ENCODE data around the gene STING1. TPM values are rescaled to one million over a fixed set of nuclear protein-coding genes. Genes with fewer than 3 reads are reported as not detected.
A peak's percentile ranks its signal among the peaks of the same experiment; 100 is the strongest.
"Not testable (repeated sequence)": the region's sequence is repeated elsewhere in the genome, so short reads cannot be mapped to it uniquely, and the experiment has no call there.

STING1 gene
- total RNA-seq, 1 experiment from 2014 or later: 1.6 TPM

GRCh38 chr5:139481580-139482049, 943 bp downstream of the STING1 start:
- peak overlapping the region; percentile 53; the same call in 1 of the 2 replicates for H3K27ac Mint-ChIP-seq
- no peaks in the 10 kb centered on the region for H3K9me3 Mint-ChIP-seq
- POLR2A ChIA-PET: interaction anchor here (0.6 to 1.2 kb wide), 3 partner anchors 9 to 42 kb away, joined by 3 read pairs; partner anchors contain the start of gene DNAJC18
- CTCF ChIA-PET: interaction anchor here (1.0 to 1.8 kb wide), 6 partner anchors 23 to 284 kb away, joined by 3 to 15 read pairs (median 4); no protein-coding TSS in a partner anchor
- ATAC-seq (peak; percentile 40), DNase-seq (ENCODE audit: low spot score) (no peak)
- no peak overlapping the region for H3K4me3 Mint-ChIP-seq
- no peaks in the 10 kb centered on the region for H3K27me3 Mint-ChIP-seq (ENCODE audit: low read depth)
- H3K36me3 Mint-ChIP-seq: no peaks in the 10 kb centered on the region
- no peak for TF ChIP-seq PRRX2 (CRISPR knock-in tag; IDR thresholded peaks at IDR 0.05)
- peaks cover 18% of the 10 kb centered on the region for H3K4me1 Mint-ChIP-seq

DNA sequence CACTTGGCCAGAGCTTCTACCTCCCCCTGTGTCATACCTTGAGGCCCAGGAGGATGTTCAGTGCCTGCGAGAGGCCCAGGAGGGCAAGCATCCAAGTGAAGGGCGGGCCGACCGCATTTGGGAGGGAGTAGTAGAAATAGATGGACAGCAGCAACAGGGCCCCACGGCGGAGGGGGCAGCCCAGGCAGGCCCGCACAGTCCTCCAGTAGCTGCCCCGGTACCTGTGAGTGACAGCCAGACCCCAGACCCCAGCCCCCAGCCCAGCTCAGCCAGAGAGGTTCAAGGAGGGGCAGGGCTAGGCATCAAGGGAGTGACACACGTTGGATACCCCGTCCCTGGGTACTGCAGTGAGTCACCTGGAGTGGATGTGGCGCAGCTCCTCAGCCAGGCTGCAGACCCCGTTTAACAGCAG, 1.4 kb downstream of the STING1 start:
- CTCF ChIA-PET: interaction anchor here (1.0 to 1.8 kb wide), 4 partner anchors 32 to 94 kb away, joined by 3 to 15 read pairs (median 4); no protein-coding TSS in a partner anchor
- ATAC-seq: no peak

DNA sequence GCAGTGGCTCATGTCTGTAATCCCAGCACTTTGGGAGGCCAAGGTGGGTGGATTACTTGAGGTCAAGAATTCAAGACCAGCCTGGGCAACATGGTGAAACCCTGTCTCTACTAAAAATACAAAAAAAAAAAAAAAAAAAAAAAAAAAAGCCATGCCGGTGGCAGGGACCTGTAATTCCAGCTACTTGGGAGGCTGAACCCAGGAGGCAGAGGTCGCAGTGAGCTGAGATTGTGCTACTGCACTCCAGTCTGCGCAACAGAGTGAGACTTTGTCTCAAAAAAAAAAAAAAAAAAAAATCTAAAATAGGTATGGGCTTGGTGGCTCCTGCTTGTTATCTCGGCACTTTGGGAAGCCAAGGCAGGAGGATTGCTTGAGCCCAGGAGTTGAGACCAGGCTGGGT, 2.8 kb downstream of the STING1 start:
- H3K4me3 Mint-ChIP-seq; DNase-seq (ENCODE audit: low spot score); H3K9me3 Mint-ChIP-seq; ATAC-seq; H3K36me3 Mint-ChIP-seq; H3K27ac Mint-ChIP-seq; H3K27me3 Mint-ChIP-seq (ENCODE audit: low read depth): not testable (repeated sequence)
- POLR2A ChIA-PET: interaction anchor here (0.6 to 1.0 kb wide), 4 partner anchors 9 to 213 kb away, joined by 3 read pairs; partner anchors contain the start of genes ECSCR and SMIM33
- peaks cover 12% of the 10 kb centered on the region for H3K4me1 Mint-ChIP-seq
- CTCF ChIA-PET: interaction anchor here (0.8 kb wide), 1 partner anchor 57 kb away, joined by 3 read pairs; no protein-coding TSS in a partner anchor

More for the DNA sequence above, 1.4 kb downstream of the STING1 start:
- Mint-ChIP-seq H3K27me3 (ENCODE audit: low read depth) (no peaks in the 10 kb centered on the region), H3K36me3 (no peaks in the 10 kb centered on the region), H3K9me3 (no peaks in the 10 kb centered on the region), H3K4me3 (no peak overlapping the region), H3K4me1 (peaks cover 13% of the 10 kb centered on the region), H3K27ac (no peak overlapping the region)
- POLR2A ChIA-PET: interaction anchor here (1.2 kb wide), 1 partner anchor 42 kb away, joined by 3 read pairs; the partner anchor contains the start of gene DNAJC18
- TF ChIP-seq, protein P1, sequence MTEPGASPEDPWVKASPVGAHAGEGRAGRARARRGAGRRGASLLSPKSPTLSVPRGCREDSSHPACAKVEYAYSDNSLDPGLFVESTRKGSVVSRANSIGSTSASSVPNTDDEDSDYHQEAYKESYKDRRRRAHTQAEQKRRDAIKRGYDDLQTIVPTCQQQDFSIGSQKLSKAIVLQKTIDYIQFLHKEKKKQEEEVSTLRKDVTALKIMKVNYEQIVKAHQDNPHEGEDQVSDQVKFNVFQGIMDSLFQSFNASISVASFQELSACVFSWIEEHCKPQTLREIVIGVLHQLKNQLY (CRISPR knock-in tag; IDR thresholded peaks at IDR 0.05): no peak
- TF ChIP-seq ELF4 (CRISPR knock-in tag; IDR thresholded peaks at IDR 0.05; ENCODE audit: low read depth) (no peak), SMAD3 (CRISPR knock-in tag; IDR thresholded peaks at IDR 0.05; ENCODE audit: borderline replicate concordance) (no peak), TP53 (CRISPR knock-in tag; IDR thresholded peaks at IDR 0.05) (no peak), SMAD4 (CRISPR knock-in tag; IDR thresholded peaks at IDR 0.05) (no peak), ZNF219 (CRISPR knock-in tag; IDR thresholded peaks at IDR 0.05; ENCODE audit: borderline replicate concordance) (no peak), HMGA2 (CRISPR knock-in tag; IDR thresholded peaks at IDR 0.05) (no peak), ZNF317 (CRISPR knock-in tag; IDR thresholded peaks at IDR 0.05; ENCODE audit: borderline replicate concordance, low read depth) (no peak), FOXP1 (CRISPR knock-in tag; IDR thresholded peaks at IDR 0.05; ENCODE audit: borderline replicate concordance) (no peak), PREB (CRISPR knock-in tag; IDR thresholded peaks at IDR 0.05; ENCODE audit: borderline replicate concordance) (no peak), FOXJ3 (CRISPR knock-in tag; IDR thresholded peaks at IDR 0.05; ENCODE audit: borderline replicate concordance) (no peak), EMX1 (CRISPR knock-in tag; IDR thresholded peaks at IDR 0.05) (no peak), TEAD4 (CRISPR knock-in tag; IDR thresholded peaks at IDR 0.05) (no peak), IRF1 (CRISPR knock-in tag; IDR thresholded peaks at IDR 0.05) (no peak), ZBTB43 (CRISPR knock-in tag; IDR thresholded peaks at IDR 0.05) (no peak)
- TF ChIP-seq, protein P2, sequence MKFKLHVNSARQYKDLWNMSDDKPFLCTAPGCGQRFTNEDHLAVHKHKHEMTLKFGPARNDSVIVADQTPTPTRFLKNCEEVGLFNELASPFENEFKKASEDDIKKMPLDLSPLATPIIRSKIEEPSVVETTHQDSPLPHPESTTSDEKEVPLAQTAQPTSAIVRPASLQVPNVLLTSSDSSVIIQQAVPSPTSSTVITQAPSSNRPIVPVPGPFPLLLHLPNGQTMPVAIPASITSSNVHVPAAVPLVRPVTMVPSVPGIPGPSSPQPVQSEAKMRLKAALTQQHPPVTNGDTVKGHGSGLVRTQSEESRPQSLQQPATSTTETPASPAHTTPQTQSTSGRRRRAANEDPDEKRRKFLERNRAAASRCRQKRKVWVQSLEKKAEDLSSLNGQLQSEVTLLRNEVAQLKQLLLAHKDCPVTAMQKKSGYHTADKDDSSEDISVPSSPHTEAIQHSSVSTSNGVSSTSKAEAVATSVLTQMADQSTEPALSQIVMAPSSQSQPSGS (CRISPR knock-in tag; IDR thresholded peaks at IDR 0.05; ENCODE audit: borderline replicate concordance, low read depth): no peak
- TF ChIP-seq, protein P3, sequence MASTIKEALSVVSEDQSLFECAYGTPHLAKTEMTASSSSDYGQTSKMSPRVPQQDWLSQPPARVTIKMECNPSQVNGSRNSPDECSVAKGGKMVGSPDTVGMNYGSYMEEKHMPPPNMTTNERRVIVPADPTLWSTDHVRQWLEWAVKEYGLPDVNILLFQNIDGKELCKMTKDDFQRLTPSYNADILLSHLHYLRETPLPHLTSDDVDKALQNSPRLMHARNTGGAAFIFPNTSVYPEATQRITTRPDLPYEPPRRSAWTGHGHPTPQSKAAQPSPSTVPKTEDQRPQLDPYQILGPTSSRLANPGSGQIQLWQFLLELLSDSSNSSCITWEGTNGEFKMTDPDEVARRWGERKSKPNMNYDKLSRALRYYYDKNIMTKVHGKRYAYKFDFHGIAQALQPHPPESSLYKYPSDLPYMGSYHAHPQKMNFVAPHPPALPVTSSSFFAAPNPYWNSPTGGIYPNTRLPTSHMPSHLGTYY (CRISPR knock-in tag; IDR thresholded peaks at IDR 0.05): no peak
- no peak for DNase-seq (ENCODE audit: low spot score)

GRCh38 chr5:139478657-139479423, 3.7 kb downstream of the STING1 start:
- H3K4me3 Mint-ChIP-seq; H3K9me3 Mint-ChIP-seq; H3K27me3 Mint-ChIP-seq (ENCODE audit: low read depth); H3K27ac Mint-ChIP-seq; DNase-seq (ENCODE audit: low spot score); H3K36me3 Mint-ChIP-seq; ATAC-seq: not testable (repeated sequence)
- peaks cover 12% of the 10 kb centered on the region for H3K4me1 Mint-ChIP-seq
- POLR2A ChIA-PET: interaction anchor here (0.6 kb wide), 1 partner anchor 921 kb away, joined by 3 read pairs; no protein-coding TSS in a partner anchor
- CTCF ChIA-PET: interaction anchor here (1.3 kb wide), 1 partner anchor 40 kb away, joined by 3 read pairs; the partner anchor contains the start of gene DNAJC18
